CD4-positive, alpha-beta T cell treated with Interleukin-10 for 1 hour (primary cell): Measurements from ENCODE around the gene AK9.
"Not testable (repeated sequence)": the region's sequence is repeated elsewhere in the genome, so short reads cannot be mapped to it uniquely, and the experiment has no call there.

Experiments
- DNase-seq: peaks from one replicate; pipeline ENCODE4 v3.0.0-alpha.2; 2020

The AK9 gene

DNA sequence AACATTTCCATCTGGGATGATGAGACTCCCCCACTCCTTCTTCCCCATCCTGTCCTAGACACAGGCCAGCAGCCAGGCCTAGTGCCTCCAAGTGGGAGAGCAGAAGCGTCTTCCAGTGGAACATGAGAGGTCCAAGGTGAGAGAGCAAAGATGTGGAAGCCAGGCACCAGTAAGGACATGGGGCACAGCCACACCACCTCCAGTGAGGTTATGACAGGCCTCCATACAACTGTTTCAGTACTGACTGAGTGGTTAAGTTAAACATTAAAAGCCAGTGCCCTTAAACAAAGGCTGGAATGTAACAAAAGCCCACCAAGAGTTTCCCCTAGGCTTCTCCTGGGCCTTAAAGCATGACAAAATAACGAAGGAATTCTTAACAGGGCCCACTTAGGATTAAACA lies 213.3 kb downstream of the AK9 start:
- no peak for DNase-seq

DNA sequence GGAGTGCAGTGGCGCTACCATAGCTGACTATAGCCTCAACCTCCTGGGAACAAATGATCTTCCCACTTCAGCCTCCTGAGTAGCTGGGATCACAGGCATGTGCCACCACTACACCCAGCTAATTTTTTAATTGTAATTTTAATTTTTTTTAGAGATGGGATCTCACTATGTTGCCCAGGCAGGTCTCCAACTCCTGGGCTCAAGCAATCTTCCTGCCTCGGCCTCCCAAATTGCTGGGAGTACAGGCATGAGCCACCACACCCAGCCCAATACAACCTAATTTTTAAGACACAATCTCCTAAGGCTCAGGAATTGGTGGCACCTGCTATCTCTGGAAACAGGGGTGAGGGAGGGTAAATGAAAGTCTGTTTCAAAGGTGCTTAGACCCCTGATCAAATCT lies 213.8 kb downstream of the AK9 start:
- DNase-seq, result no peak

DNA sequence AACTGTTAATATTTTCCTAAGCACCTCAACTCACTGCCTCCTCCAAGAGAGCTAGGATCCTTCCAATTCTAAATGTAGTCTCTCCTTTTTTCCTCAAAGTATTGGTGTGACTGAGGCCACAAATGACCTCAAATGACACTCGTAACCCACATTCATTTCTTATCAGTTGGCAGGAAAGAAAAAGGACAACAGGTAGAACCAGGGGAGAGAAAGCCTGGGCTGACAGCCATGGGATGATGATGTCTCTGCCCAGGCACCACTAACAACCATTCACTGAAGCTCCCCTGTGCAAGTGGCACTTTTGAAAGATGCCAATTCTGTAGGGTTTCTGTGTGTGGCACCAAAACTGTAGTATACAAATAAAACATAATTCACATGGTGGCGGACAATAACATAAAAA lies 215.4 kb downstream of the AK9 start:
- DNase-seq, result no peak

DNA sequence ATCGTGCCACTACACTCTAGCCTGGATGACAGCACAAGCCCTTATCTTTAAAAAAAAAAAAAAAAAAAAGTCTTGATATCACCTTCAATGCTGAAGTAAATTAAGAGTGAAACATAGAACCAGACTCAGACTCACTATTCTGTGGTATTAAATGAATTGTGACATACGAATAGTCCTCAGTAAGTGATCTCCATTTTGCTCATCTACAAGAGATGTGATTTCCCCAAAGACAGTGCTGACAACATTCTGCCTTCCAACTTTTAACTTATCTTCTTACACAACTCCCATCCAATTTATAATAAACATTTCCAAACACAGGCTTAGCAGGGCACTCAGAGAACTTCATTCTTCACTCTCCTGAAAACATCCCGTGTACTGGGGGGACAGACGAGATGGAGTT lies 216.0 kb downstream of the AK9 start:
- DNase-seq, result no peak

DNA sequence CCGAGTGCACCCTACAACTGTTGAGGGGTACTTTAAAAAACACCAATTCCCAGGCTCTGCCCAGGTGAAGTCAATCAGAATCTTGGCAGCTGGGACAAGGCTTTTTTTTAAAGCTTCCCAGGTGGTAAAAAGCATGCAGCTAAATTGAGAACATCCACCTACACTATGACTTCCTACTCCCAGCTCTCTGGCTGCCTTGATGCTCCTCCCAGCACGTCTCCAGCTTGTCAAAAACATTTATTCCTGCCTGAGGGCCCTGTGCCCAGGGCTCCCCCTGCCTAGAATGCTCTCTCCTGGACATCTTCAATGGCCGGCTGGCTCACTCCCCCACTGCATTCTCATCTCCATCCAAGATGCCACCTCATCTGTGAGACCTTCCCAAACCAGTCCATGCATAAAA lies 217.9 kb downstream of the AK9 start:
- no peak for DNase-seq

DNA sequence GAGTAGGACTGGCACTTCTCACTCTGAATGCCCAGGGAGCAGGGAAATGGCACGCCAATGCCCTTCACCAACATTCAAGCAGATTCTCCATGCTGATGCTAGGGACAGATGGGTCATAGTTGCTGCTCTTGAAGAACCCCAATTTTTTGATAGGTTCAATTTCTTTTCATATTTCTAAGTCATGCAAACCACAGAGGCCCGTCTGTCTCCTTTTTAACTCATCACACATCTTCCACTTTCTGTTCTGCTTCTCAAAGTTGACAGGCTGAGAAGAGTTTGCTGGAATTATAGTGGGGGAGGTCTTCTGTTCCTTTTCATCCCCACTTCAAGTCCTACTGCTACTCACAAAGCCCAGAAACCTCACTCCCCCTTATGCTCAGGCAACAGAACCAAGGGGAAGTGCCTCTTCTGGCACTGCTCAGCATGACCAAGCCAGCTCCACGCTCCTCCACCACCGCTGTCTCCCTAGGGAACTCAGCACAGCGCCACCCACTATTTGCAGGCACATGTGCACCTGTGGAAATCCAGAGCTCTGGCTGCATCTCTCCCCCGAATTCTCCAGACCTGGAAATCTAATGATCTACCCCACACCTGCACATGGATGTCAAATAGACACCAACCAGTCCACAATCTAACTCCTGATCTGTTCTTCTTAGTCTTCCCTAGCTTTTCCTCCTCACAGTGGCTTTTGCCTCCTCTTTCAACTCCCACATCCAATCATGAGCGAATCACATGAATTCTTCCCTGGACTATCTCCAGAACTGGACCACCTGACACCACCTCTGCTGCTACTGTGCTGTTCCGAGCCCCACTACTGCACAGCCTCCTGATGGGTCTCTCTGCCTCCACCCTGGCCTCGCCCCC lies 218.6 kb downstream of the AK9 start:
- no peak for DNase-seq

DNA sequence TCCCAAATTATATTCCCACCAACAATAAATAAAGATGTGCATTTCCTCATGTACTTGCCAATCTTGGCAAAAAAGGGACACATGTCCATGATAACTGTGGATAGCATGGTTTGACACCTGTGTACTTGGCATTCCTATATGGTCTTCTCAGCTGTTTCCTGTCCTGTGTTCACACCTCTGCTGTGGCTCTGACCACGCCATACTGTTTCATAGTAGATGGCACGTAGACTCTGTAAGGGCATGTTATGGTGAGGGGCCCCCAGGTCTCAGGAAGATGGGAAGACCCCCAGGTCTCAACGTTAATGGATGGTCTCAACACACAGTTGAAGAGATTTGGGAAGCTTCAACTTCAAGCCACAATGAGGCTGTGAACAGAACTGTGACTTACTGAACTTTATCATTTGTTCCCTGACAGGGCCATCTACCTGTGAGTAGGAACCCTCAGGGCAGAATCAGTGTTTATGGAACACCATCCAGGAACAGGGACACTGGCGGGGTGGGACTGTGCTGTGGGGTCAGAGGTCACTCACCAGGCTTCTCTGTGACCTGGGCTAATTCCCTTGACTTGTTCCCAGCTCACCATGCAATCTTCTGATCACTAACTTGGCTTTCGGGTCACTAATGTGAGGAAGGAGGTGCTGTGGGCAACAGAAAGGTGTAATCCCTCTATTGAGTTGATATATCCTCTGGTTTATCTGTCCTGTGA lies 219.7 kb downstream of the AK9 start:
- no peak for DNase-seq

DNA sequence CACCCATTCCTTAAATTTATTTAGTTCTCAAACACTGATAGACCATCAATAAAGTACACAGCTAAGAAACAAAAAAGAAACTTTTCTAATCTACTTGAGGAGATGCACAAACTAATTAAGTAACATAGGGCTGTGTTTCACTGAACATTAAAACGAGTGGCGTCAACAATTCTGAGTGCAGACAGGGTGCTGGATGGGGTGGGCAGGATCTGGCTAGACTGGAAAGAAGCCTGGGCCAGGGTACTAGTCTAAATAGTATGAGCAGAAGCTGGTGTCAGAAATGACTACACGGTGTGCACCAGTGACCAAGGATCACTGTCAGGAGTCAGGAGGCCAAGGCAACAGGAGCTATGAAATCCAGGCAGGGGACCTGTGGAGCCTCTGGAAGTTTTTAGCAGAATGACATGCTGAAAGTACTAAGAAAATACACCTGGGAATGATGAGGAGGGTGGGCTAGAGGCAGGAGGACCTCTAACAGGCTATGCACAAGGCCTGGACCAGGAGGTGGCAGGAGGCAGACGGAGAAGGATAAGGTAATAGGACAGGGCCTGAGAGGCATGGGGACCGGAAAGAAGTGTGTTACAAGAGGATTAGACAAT lies 221.3 kb downstream of the AK9 start:
- no peak for DNase-seq

DNA sequence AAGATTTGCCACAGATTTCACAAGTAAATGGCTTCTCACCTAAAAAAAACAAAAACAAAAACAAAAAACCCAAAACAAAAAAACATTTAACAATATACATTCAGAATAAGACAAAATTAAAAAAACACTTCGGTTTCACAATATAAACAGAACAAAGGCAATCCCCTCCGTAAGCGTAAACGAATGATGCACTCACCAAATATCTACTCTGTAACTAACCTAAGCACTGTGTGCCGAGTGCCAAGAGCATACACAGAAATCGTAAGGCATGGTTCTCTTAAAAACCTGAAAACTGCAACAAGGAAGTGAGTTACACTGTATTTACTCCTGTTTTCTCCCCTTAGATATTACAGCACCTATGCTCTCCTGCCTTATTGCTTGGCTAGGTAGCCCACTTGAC lies 223.3 kb downstream of the AK9 start:
- no peak for DNase-seq

DNA sequence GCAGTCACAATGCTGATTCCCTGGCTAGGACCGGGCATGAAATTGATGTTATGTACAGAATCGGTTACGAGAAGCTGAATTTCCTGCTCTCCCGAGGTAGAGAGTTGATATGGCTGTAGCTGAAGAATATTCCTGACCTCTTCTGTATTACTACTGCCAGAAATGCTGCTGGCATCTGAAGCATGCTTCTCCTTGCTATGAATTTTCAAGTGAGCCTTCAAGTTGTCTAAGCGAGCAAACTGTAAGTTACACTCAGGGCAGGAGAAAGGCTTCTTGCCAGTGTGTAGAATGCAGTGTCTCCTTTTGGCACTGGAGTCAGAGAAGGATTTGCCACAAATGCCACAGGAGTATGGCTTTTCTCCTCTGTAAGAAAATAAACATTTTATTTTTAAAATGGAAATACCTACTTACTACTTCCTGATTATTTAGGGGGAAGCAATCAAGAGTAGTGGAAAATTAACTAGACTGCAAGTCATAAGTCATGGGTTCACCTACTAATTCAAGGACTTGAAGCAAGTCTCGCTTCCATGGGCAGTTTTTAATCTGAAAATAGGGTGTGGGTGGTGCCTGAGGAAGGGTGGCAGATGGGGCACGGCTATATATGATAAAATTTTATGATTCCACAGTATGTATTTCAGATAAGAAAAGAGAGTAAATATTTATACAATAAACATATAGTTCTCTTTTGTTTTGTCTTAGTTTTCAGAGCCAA lies 224.6 kb downstream of the AK9 start:
- no peak for DNase-seq

DNA sequence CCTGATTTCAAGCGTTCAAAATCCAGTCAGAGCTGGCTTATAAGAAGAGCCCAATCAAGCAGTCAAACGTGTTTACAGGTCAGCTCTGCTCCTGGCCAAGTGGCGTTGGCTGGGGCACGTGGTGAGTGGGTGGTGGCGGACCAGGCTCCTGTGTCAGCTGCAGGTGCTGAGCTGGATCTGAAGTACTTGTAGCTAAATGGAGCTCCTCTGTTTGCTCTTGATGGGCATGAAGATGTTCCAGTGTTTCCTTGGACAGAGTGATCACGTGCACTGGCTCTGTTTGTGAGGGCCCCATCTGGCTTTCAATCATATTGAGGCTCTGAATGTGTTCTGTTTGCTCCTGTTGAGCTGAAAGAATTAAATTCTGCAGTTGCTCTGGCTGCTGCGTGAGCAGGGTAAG lies 225.2 kb downstream of the AK9 start:
- no peak for DNase-seq

DNA sequence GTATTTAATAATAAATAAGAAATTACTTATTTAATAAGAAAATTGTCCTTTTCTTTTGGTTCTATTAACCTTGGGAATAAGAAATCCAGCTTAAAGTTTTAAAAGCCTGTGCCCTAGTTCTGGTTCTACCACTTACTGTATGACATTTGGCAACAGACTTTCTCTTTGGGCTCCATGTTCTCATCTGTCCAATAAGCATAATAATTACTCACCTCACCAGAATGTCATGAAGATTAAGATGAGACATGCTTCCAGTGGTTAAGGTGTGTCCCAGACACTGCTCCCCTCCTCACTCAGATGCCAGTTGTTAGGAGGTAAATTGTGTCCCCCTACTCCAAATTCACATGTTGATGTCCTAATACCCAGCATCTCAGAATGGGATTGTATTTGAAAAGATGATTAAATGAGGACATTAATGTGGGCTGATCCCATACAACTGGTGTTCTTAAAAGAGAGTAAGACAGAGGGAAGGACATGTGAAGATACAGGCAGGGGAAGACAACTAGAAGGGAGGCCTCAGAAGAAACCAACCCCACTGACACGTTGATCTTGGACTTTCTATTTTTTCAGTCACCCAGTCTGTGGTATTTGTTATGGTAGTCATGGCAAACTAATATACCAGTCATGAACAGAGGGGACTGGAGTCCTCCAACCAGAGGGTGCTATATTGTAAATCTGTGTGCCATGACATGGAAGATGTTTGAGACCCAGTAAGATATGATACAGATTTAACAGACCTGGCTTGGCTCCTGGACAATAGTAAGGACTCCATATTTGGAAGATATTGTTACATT lies 229.1 kb downstream of the AK9 start:
- DNase-seq, result peak; percentile 23

DNA sequence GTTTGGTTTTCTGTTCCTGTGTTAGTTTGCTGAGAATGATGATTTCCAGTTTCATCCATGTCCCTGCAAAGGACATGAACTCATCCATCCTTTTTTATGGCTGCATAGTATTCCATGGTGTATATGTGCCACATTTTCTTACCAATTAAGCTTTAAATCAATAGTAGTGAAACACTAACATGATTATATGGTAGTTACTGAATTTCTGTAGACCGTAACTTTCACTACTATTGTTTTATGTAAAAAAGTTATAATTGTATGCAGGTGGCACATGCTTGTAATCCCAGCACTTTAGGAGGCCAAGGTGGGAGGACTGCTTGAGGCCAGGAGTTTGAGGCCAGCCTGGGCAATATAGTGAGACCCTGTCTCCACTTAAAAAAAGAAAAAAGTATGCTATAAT lies 229.8 kb downstream of the AK9 start:
- DNase-seq, result not testable (repeated sequence)

DNA sequence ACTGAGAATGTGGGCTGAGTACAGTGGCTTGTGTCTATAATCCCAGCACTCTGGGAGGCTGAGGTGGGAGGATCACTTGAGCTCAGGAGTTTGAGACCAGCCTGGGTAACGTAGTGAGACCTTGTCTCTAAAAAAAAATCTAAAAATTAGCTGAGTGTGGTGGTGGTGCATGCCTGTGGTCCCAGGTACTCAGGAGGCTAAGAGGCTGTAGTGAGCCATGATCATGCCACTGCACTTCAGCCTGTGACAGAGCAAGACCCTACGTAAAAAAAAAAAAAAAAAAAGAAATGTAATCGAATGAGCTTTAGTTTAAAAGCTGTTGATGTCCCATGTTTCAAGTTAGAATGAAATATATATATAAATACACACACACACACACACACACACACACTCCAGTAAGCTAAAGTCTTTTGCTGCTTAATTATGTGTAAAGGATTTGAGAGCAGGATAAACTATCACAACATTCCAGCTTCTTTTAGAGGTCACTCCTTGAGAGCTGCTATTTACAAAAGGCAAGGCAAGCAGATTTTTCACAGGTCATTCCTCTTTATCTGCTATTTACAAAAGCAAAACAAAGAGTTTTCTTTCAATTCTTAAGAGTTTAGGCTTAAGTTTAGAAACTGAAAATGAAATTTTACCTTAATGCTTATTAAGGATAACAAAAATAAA lies 230.7 kb downstream of the AK9 start:
- DNase-seq, result no peak

DNA sequence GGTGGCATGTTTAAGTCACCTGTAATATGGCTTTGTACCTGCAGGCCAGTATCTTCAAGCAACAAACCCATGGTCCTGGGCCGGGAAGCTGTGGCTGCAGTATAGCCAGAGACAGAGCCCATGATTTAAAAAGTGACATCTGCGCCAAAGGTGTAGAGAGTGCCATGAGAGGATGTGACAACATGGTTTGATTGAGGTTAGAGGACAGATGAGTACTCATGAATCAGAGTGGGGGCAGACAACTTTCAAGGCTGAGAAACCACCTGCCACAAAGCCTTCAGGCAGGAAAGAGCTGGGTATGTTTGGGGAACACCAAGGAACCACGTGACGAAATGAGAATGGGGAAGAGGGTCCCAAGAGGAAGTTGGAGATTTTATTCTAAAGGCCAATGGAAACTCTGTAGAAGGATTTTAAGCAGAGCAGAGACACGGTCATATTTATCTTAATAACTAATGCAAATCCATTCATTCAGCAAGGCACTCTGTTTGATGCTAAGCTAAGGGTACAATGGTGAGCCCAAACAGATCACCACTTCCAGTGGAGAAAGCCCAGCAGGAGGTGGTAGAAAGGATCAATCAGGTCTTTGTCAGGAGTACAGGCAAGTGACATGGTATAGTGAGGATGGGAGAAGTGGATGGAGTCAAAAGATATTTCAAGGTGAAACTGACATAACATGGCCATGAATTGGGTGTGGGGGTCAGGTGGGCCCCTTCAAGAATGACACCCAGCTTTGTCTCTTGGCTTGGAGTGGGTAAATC lies 232.0 kb downstream of the AK9 start:
- peak; percentile 62 for DNase-seq

DNA sequence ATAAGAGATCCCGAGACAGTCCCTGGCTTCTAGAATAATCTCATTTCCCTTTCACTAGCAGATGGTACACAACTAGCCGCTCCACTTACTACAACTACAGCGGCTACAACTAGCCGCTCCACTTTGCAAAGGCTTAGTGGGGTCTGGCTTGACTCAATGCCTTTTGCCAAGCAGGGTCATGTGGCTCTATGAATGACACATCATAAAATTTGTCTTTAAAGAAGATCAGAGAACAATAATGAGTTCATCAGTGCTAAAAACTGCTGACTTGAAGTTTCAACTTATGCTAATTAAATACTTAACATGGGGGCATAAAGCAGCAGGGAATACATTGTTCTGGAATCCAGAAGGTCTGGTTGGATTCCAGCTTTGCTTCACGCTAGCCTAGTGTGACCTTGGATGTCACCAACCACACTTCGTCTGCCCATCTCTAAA lies 233.4 kb downstream of the AK9 start:
- no peak for DNase-seq

DNA sequence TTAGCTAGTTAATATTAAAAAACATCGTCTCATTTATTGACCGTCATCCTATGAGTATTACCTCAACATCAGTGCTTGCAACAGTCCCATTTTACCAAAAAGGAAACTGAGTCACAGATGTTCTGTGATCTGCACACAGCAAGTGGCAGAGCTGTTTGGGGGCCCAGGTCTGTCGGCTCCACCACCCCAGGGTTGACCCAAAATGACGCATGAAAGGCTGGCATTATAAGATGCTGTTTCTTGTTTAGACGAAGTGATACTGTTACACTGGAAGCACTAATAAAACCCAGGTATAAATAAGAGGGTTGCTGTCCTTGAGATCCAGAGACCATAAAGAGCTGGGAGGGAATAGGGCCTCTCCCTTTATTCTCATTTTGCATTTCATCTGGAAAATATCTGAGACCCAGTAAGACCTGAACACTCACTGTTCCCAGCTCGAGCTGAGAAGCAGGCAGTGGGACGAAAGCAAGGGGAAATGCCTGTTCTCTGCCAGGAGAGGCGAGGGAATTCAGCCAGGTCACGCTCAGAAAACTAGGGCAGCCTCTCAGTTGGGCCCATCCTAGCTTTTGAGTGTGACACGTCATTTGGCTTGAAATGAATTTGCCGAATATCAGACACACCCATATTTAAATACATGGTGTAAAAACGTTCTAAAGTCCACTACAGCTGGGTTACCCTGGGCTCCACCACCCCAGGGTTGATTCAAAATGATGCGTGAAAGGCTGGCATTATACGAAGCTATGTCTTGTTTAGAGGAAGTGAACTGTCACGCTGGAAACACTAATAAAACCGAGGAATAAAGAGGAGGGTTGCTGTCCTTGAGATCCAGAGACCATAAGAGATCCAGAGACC lies 234.1 kb downstream of the AK9 start:
- no peak for DNase-seq

DNA sequence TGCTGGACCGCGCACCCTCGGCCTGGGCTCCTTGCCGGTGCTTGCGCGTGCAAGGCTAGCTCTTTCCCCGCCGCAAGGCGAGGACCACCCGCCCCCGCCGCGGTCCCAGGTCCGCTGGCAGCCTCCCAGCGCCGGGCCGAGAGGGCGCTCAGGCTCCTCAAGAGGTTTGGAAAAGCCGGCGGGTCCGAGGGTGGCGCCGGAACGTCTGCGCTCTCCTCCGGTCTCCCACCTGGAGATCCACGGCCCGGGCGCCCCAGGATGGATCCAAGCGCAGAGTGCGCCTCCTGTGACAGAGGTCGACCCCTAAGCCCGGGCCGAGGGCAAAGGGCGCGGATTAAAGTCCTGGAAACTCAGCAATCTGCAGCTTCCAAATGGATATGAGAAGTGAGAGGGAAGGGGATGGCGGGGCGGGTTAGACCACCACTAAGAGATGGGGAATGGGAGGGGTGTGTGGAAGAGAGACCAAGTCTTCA lies 234.9 kb downstream of the AK9 start:
- DNase-seq, result no peak

DNA sequence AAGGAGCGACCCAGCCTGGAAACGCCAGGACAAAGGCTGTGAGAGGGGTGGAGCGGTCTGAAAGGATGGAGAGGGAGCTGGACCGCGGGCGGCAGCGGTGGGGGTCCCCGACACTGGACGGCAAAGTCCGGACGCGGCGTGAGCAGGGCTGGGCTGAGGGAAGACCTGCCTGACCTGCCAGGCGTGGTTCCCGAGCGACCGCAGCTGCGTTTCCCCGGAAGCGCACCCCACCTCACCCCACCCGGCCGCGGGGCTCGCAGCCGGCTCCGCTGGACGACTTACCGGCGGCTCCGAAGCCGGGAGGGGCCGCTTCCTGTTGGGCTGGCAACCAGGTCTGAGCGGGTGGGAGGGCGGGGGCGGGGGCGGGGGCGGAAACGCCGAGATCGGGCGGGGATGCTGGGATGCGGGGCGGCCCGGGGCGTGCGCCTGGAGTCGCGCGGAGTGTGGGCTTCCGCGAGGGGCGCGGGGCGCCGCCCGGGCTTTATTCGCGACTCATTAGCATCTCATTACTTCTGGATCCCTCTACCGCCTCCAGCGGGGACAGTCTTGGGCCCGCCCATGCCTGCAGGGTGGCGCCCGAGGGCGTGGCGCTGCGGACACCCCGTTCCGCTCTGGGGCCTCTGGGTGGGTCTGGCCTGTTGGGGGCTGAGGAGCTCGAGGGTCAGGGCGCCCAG lies 235.4 kb downstream of the AK9 start, which contains the start of gene MICAL1:
MICAL1 (minus strand) TSS at position 336 of the 674 bp plus-strand sequence. CDS start 1,576 bp downstream, outside the sequence.
- DNase-seq, result peak; percentile 81
